CD4-positive, alpha-beta T cell treated with Interferon gamma for 1 hour (primary cell): ENCODE results near the gene SNURF.
"Not testable (repeated sequence)": the region's sequence is repeated elsewhere in the genome, so short reads cannot be mapped to it uniquely, and the experiment has no call there.

Experiments
- DNase-seq: peaks from one replicate; pipeline ENCODE4 v3.0.0-alpha.2; 2020

The SNURF gene

GRCh38 chr15:24971772-24972171 is 17.0 kb downstream of the SNURF start:
- DNase-seq = no peak

- DNase-seq = not testable (repeated sequence)
Measured at GRCh38 chr15:24972707-24973106, 17.9 kb downstream of the SNURF start.

- DNase-seq = no peak
Measured at GRCh38 chr15:24976932-24977331, 22.1 kb downstream of the SNURF start.

- no peak for DNase-seq
Measured at GRCh38 chr15:24977686-24978085, 22.9 kb downstream of the SNURF start.

- DNase-seq = no peak
Measured at GRCh38 chr15:24985224-24985623, 30.4 kb downstream of the SNURF start.

- DNase-seq = no peak
Measured at GRCh38 chr15:24986653-24987052, 31.9 kb downstream of the SNURF start.
